Measurements from ENCODE around the gene FRAT1. TPM values are rescaled to one million over a fixed set of nuclear protein-coding genes. Genes with fewer than 3 reads are reported as not detected.

Gene FRAT1
- total RNA-seq, 1 donor from 2014 or later = 2.5 TPM

- no peaks in the 10 kb centered on the region for H3K9me3 Mint-ChIP-seq
- peaks cover 3% of the 10 kb centered on the region for H3K36me3 Mint-ChIP-seq (ENCODE audit: low read depth)
- DNase-seq = peak; percentile 98
- intact Hi-C loops (cut with micrococcal nuclease) = loop anchor here (1.0 to 10.0 kb wide), 7 partner anchors 27 to 705 kb away; partner anchors contain the start of genes FRAT1, FRAT2, LCOR and MMS19
- H3K27me3 Mint-ChIP-seq = no peaks in the 10 kb centered on the region
- H3K4me1 Mint-ChIP-seq = peaks cover 23% of the 10 kb centered on the region
- H3K4me3 Mint-ChIP-seq = peak within 1 kb of the TSS; percentile 88
- H3K27ac Mint-ChIP-seq = peak within 1 kb of the TSS; percentile 87
Observed at GRCh38 chr10:97292097-97292861, 26.8 kb upstream of the FRAT1 start, which contains the start of gene ARHGAP19. TSS of gene ARHGAP19 (minus strand) at chr10:97292637. CDS start at chr10:97292627, 10 bp downstream.

- H3K27ac Mint-ChIP-seq = peak overlapping the region; percentile 87
- peaks cover 3% of the 10 kb centered on the region for H3K36me3 Mint-ChIP-seq (ENCODE audit: low read depth)
- DNase-seq = no peak
- no peaks in the 10 kb centered on the region for H3K9me3 Mint-ChIP-seq
- H3K4me1 Mint-ChIP-seq = peaks cover 23% of the 10 kb centered on the region
- intact Hi-C loops (cut with micrococcal nuclease) = loop anchor here (1.0 to 10.0 kb wide), 7 partner anchors 26 to 706 kb away; partner anchors contain the start of genes FRAT1, FRAT2, LCOR and MMS19
- no peaks in the 10 kb centered on the region for H3K27me3 Mint-ChIP-seq
- H3K4me3 Mint-ChIP-seq = peak overlapping the region; percentile 88
Observed at GRCh38 chr10:97292862-97293198, 26.2 kb upstream of the FRAT1 start.

- peaks cover 7% of the 10 kb centered on the region for H3K4me1 Mint-ChIP-seq
- no peaks in the 10 kb centered on the region for H3K9me3 Mint-ChIP-seq
- no peak for DNase-seq
- no peak overlapping the region for H3K27ac Mint-ChIP-seq
- intact Hi-C loops (cut with micrococcal nuclease) = loop anchor here (10.0 kb wide), 1 partner anchor 463 kb away; the partner anchor contains the start of gene LCOR
- no peaks in the 10 kb centered on the region for H3K36me3 Mint-ChIP-seq (ENCODE audit: low read depth)
- H3K27me3 Mint-ChIP-seq = no peaks in the 10 kb centered on the region
- H3K4me3 Mint-ChIP-seq = no peak overlapping the region
Observed at GRCh38 chr10:97297556-97298222, 21.4 kb upstream of the FRAT1 start.

GRCh38 chr10:97298223-97298571 lies 20.9 kb upstream of the FRAT1 start:
- no peak for DNase-seq
- Mint-ChIP-seq H3K9me3 (no peaks in the 10 kb centered on the region), H3K4me1 (peaks cover 5% of the 10 kb centered on the region), H3K4me3 (no peak overlapping the region), H3K36me3 (ENCODE audit: low read depth) (no peaks in the 10 kb centered on the region), H3K27ac (no peak overlapping the region), H3K27me3 (no peaks in the 10 kb centered on the region)
- intact Hi-C loops (cut with micrococcal nuclease) = loop anchor here (10.0 kb wide), 1 partner anchor 463 kb away; the partner anchor contains the start of gene LCOR

GRCh38 chr10:97300980-97301379 lies 18.1 kb upstream of the FRAT1 start:
- no peaks in the 10 kb centered on the region for H3K36me3 Mint-ChIP-seq (ENCODE audit: low read depth)
- no peak for DNase-seq
- no peak overlapping the region for H3K27ac Mint-ChIP-seq
- peaks cover 4% of the 10 kb centered on the region for H3K4me1 Mint-ChIP-seq
- no peak overlapping the region for H3K4me3 Mint-ChIP-seq
- no peaks in the 10 kb centered on the region for H3K9me3 Mint-ChIP-seq
- intact Hi-C loops (cut with micrococcal nuclease) = no loop called here
- H3K27me3 Mint-ChIP-seq = no peaks in the 10 kb centered on the region

GRCh38 chr10:97302088-97302791 lies 16.8 kb upstream of the FRAT1 start:
- Mint-ChIP-seq H3K9me3 (no peaks in the 10 kb centered on the region), H3K27me3 (peaks cover 2% of the 10 kb centered on the region), H3K4me3 (no peak overlapping the region), H3K4me1 (peaks cover 4% of the 10 kb centered on the region), H3K36me3 (ENCODE audit: low read depth) (no peaks in the 10 kb centered on the region), H3K27ac (no peak overlapping the region)
- DNase-seq = no peak
- intact Hi-C loops (cut with micrococcal nuclease) = no loop called here

- Mint-ChIP-seq H3K4me1 (peaks cover 3% of the 10 kb centered on the region), H3K9me3 (no peaks in the 10 kb centered on the region), H3K27me3 (peaks cover 6% of the 10 kb centered on the region), H3K4me3 (no peak overlapping the region), H3K27ac (no peak overlapping the region), H3K36me3 (ENCODE audit: low read depth) (no peaks in the 10 kb centered on the region)
- intact Hi-C loops (cut with micrococcal nuclease) = no loop called here
- no peak for DNase-seq
Observed at GRCh38 chr10:97307441-97307840, 11.6 kb upstream of the FRAT1 start.

- H3K4me1 Mint-ChIP-seq = peaks cover 3% of the 10 kb centered on the region
- no peaks in the 10 kb centered on the region for H3K9me3 Mint-ChIP-seq
- peaks cover 6% of the 10 kb centered on the region for H3K27me3 Mint-ChIP-seq
- H3K36me3 Mint-ChIP-seq (ENCODE audit: low read depth) = no peaks in the 10 kb centered on the region
- H3K27ac Mint-ChIP-seq = no peak overlapping the region
- no peak overlapping the region for H3K4me3 Mint-ChIP-seq
- no peak for DNase-seq
- intact Hi-C loops (cut with micrococcal nuclease) = no loop called here
Observed at GRCh38 chr10:97307866-97308780, 10.9 kb upstream of the FRAT1 start.

- Mint-ChIP-seq H3K27ac (no peak overlapping the region), H3K9me3 (no peaks in the 10 kb centered on the region), H3K36me3 (ENCODE audit: low read depth) (no peaks in the 10 kb centered on the region), H3K4me3 (no peak overlapping the region), H3K4me1 (peaks cover 3% of the 10 kb centered on the region), H3K27me3 (peaks cover 6% of the 10 kb centered on the region)
- intact Hi-C loops (cut with micrococcal nuclease) = no loop called here
- DNase-seq = no peak
Observed at GRCh38 chr10:97311111-97311626, 7.9 kb upstream of the FRAT1 start.

GRCh38 chr10:97312897-97313296 lies 6.2 kb upstream of the FRAT1 start:
- DNase-seq = no peak
- intact Hi-C loops (cut with micrococcal nuclease) = no loop called here
- no peak overlapping the region for H3K27ac Mint-ChIP-seq
- no peaks in the 10 kb centered on the region for H3K36me3 Mint-ChIP-seq (ENCODE audit: low read depth)
- H3K4me1 Mint-ChIP-seq = no peaks in the 10 kb centered on the region
- peaks cover 3% of the 10 kb centered on the region for H3K27me3 Mint-ChIP-seq
- no peak overlapping the region for H3K4me3 Mint-ChIP-seq
- H3K9me3 Mint-ChIP-seq = no peaks in the 10 kb centered on the region

- H3K4me1 Mint-ChIP-seq = peaks cover 6% of the 10 kb centered on the region
- intact Hi-C loops (cut with micrococcal nuclease) = loop anchor here (5.0 kb wide), 1 partner anchor 183 kb away; the partner anchor contains the start of genes MMS19 and UBTD1
- no peak for DNase-seq
- no peak overlapping the region for H3K4me3 Mint-ChIP-seq
- H3K27me3 Mint-ChIP-seq = peaks cover 3% of the 10 kb centered on the region
- no peak overlapping the region for H3K27ac Mint-ChIP-seq
- H3K36me3 Mint-ChIP-seq (ENCODE audit: low read depth) = no peaks in the 10 kb centered on the region
- H3K9me3 Mint-ChIP-seq = no peaks in the 10 kb centered on the region
Observed at GRCh38 chr10:97314671-97315070, 4.4 kb upstream of the FRAT1 start.

- Mint-ChIP-seq H3K4me1 (peaks cover 23% of the 10 kb centered on the region), H3K27me3 (peaks cover 12% of the 10 kb centered on the region), H3K4me3 (peak overlapping the region; percentile 92), H3K27ac (peak overlapping the region; percentile 87), H3K36me3 (ENCODE audit: low read depth) (peaks cover 6% of the 10 kb centered on the region), H3K9me3 (no peaks in the 10 kb centered on the region)
- intact Hi-C loops (cut with micrococcal nuclease) = loop anchor here (1.0 to 5.0 kb wide), 3 partner anchors 13 to 177 kb away; partner anchors contain the start of genes ARHGAP19, MMS19 and UBTD1
- DNase-seq = peak; percentile 88
Observed at GRCh38 chr10:97319671-97320479, 804 bp downstream of the FRAT1 start.

All from activated CD4-positive, alpha-beta T cell treated with anti-CD3 and anti-CD28 coated beads, Interleukin-2, amount 10 ng/mL, durations not matched to agents 24 days and 14 days (primary cell).